Stimulated activated naive CD4-positive, alpha-beta T cell treated with Interleukin-2 at 50 U/mL for 16 hours (primary cell): ENCODE measurements around the gene NETO2.
"Not testable (repeated sequence)": the region's sequence is repeated elsewhere in the genome, so short reads cannot be mapped to it uniquely, and the experiment has no call there.

Experiments
- DNase-seq: peaks from one replicate; lab custom pipeline; 2025; lab: John Stamatoyannopoulos, UW

Gene NETO2

GRCh38 chr16:47136099-47136842 lies 7.5 kb downstream of the NETO2 start:
- DNase-seq = no peak

- no peak for DNase-seq
These were observed 9.2 kb downstream of the NETO2 start for GRCh38 chr16:47134550-47134949.

- no peak for DNase-seq
These were observed 11.4 kb downstream of the NETO2 start for GRCh38 chr16:47132308-47132707.

GRCh38 chr16:47129755-47130435 lies 13.8 kb downstream of the NETO2 start:
- no peak for DNase-seq

GRCh38 chr16:47127541-47127940 lies 16.2 kb downstream of the NETO2 start:
- no peak for DNase-seq

GRCh38 chr16:47125757-47126156 lies 18.0 kb downstream of the NETO2 start:
- DNase-seq = no peak

GRCh38 chr16:47113130-47113529 lies 30.6 kb downstream of the NETO2 start:
- DNase-seq = no peak

GRCh38 chr16:47110939-47111338 lies 32.8 kb downstream of the NETO2 start:
- DNase-seq = no peak

- no peak for DNase-seq
These were observed 34.4 kb downstream of the NETO2 start for GRCh38 chr16:47109361-47109760.

- not testable (repeated sequence) for DNase-seq
These were observed 40.8 kb downstream of the NETO2 start for GRCh38 chr16:47102921-47103320.

GRCh38 chr16:47097154-47097553 lies 46.6 kb downstream of the NETO2 start:
- not testable (repeated sequence) for DNase-seq

GRCh38 chr16:47096297-47096696 lies 47.4 kb downstream of the NETO2 start:
- DNase-seq = no peak

GRCh38 chr16:47084198-47084597 lies 59.5 kb downstream of the NETO2 start:
- DNase-seq = no peak

- DNase-seq = no peak
These were observed 61.5 kb downstream of the NETO2 start for GRCh38 chr16:47082099-47082865.

- no peak for DNase-seq
These were observed 62.6 kb downstream of the NETO2 start for GRCh38 chr16:47081115-47081514.

- no peak for DNase-seq
These were observed 63.9 kb downstream of the NETO2 start for GRCh38 chr16:47079860-47080259.

GRCh38 chr16:47073223-47074155 lies 70.3 kb downstream of the NETO2 start:
- no peak for DNase-seq

- no peak for DNase-seq
These were observed 71.6 kb downstream of the NETO2 start for GRCh38 chr16:47072158-47072557.

- DNase-seq = no peak
These were observed 73.7 kb downstream of the NETO2 start for GRCh38 chr16:47069841-47070584.

GRCh38 chr16:47069313-47069712 lies 74.4 kb downstream of the NETO2 start:
- DNase-seq = no peak

GRCh38 chr16:47067203-47067602 lies 76.5 kb downstream of the NETO2 start:
- DNase-seq = no peak
